H1 (cell line): ENCODE results near the gene ST3GAL3. TPM values are rescaled to one million over a fixed set of nuclear protein-coding genes. Genes with fewer than 3 reads are reported as not detected.
A peak's percentile ranks its signal among the peaks of the same experiment; 100 is the strongest.

Experiments
- BACH1 ChIP-seq: IDR thresholded peaks from 2 replicates; pipeline ENCODE4 v1.6.1; 2012; ENCODE audit warnings: low read length, improper control_type of control experiment
- BCL11A ChIP-seq, 2 experiments: IDR thresholded peaks; one replicate each; pipeline ENCODE4 v1.6.1; 2011; ENCODE audit warnings: low read depth in 2 of 2, low read length in 2 of 2, mild to moderate bottlenecking in 2 of 2
- CBX5 ChIP-seq: fragments of 300-800, 300-1000 bp; sonication (generic); IDR thresholded peaks from 2 replicates; pipeline ENCODE4 v1.7.1; 2016; ENCODE audit warnings: antibody characterized with exemption, low read length, low read depth
- CTBP2 ChIP-seq: IDR thresholded peaks from 2 replicates; pipeline ENCODE4 v1.7.0; 2011; ENCODE audit warnings: borderline replicate concordance, mild to moderate bottlenecking, moderate library complexity, mixed read lengths, low read length; ENCODE audit not compliant: insufficient read depth, insufficient read length
- EP300 ChIP-seq, 2 experiments: IDR thresholded peaks; 1 replicate in 1 of 2; 2 replicates in 1 of 2; pipeline ENCODE4 v1.6.1; 2011 to 2012; ENCODE audit warnings: low read depth in 2 of 2, low read length in 2 of 2, mild to moderate bottlenecking in 2 of 2, borderline replicate concordance in 1 of 2, inconsistent platforms in 1 of 2, moderate library complexity in 1 of 2
- FOSL1 ChIP-seq: IDR thresholded peaks from 2 replicates; pipeline ENCODE4 v1.6.1; 2011; ENCODE audit warnings: mild to moderate bottlenecking, low read depth, low read length, moderate library complexity; ENCODE audit not compliant: insufficient read depth
- GABPA ChIP-seq: IDR thresholded peaks from 2 replicates; pipeline ENCODE4 v1.6.1; 2011; ENCODE audit warnings: mild to moderate bottlenecking, low read length, moderate library complexity, borderline replicate concordance; ENCODE audit not compliant: insufficient read depth
- HDAC6 ChIP-seq: IDR thresholded peaks from one replicate; pipeline ENCODE4 v1.7.1; 2012; ENCODE audit warnings: low read depth, mild to moderate bottlenecking, inconsistent platforms, low read length, moderate library complexity
- JUN ChIP-seq: IDR thresholded peaks from 2 replicates; pipeline ENCODE4 v1.6.1; 2011; ENCODE audit warnings: low read depth, mild to moderate bottlenecking, improper control_type of control experiment, low read length
- NANOG ChIP-seq: IDR thresholded peaks from 2 replicates; pipeline ENCODE4 v1.6.1; 2011; ENCODE audit warnings: low read length, low read depth, mild to moderate bottlenecking, inconsistent platforms; ENCODE audit not compliant: insufficient read depth, poor library complexity, severe bottlenecking
- PHF8 ChIP-seq: fragments of 200-600 bp; sonication (generic); conservative IDR thresholded peaks from 2 replicates; pipeline ENCODE4 v1.7.1; 2012; ENCODE audit warnings: low read depth, mild to moderate bottlenecking, inconsistent platforms, low read length, moderate library complexity
- POLR2A ChIP-seq, 2 experiments: IDR thresholded peaks; 1 replicate in 1 of 2; 2 replicates in 1 of 2; pipeline ENCODE4 v1.6.1; 2011; ENCODE audit warnings: low read depth in 2 of 2, low read length in 2 of 2, mild to moderate bottlenecking in 2 of 2; ENCODE audit errors: control extremely low read depth in 1 of 2
- RFX5 ChIP-seq: IDR thresholded peaks from 2 replicates; pipeline ENCODE4 v1.6.1; 2011; ENCODE audit warnings: low read depth, low read length, improper control_type of control experiment, borderline replicate concordance
- RNF2 ChIP-seq: fragments of 200-900, 300-1000 bp; sonication (generic); IDR thresholded peaks from 2 replicates; pipeline ENCODE4 v1.7.1; 2016; ENCODE audit warnings: borderline replicate concordance, low read depth, mild to moderate bottlenecking, antibody characterized with exemption, low read length; ENCODE audit not compliant: poor library complexity, severe bottlenecking; ENCODE audit errors: missing control alignments
- SAP30 ChIP-seq: fragments of 300-600 bp; sonication (generic); IDR thresholded peaks from 2 replicates; pipeline ENCODE4 v1.7.1; 2012; ENCODE audit warnings: low read length, moderate library complexity, mild to moderate bottlenecking, inconsistent platforms; ENCODE audit not compliant: insufficient read depth, insufficient replicate concordance
- SIX5 ChIP-seq: IDR thresholded peaks from 2 replicates; pipeline ENCODE4 v1.6.1; 2011; ENCODE audit warnings: mild to moderate bottlenecking, low read depth, low read length
- SP2 ChIP-seq: IDR thresholded peaks from 2 replicates; pipeline ENCODE4 v1.6.1; 2012; ENCODE audit warnings: mild to moderate bottlenecking, low read length, inconsistent platforms
- SRF ChIP-seq: IDR thresholded peaks from 2 replicates; pipeline ENCODE4 v1.6.1; 2011; ENCODE audit warnings: mild to moderate bottlenecking, low read depth, low read length, moderate library complexity
- SUZ12 ChIP-seq: fragments of 200-600 bp; sonication (generic); IDR thresholded peaks from 2 replicates; pipeline ENCODE4 v1.6.1; 2012; ENCODE audit warnings: mild to moderate bottlenecking, inconsistent platforms, low read length, moderate library complexity, mixed read lengths
- TAF1 ChIP-seq: IDR thresholded peaks from 2 replicates; pipeline ENCODE4 v1.6.1; 2011; ENCODE audit warnings: mild to moderate bottlenecking, low read depth, low read length
- TBP ChIP-seq: IDR thresholded peaks from 2 replicates; pipeline ENCODE4 v1.6.1; 2011; ENCODE audit warnings: low read depth, low read length, improper control_type of control experiment
- polyA plus RNA-seq, 7 experiments: library from polyadenylated mRNA; depleted of rRNA in 3 of 7; stranded (reverse) in 5 of 7; unstranded in 2 of 7; fragments of >200 nt in 5 of 7; fragments of 200-250 nt in 2 of 7; gene quantifications; 1 replicate in 5 of 7; 2 replicates in 1 of 7; 4 replicates in 1 of 7; pipeline versions ENCODE4 v1.2.1 to v1.2.3, GENCODE V29; 2011 to 2013; ENCODE audit warnings: missing spikeins in 2 of 7, mixed read lengths in 2 of 7
- total RNA-seq: library from RNA; stranded (reverse); fragmentation: NEBNext Ultra II Directional; extraction: Animal tissue kit (Norgen Biotek cat#: 25700); gene quantifications from 2 replicates; pipeline ENCODE4 v1.2.1, GENCODE V29; 2021
- TF ChIP-seq, protein P1 (sequence below): IDR thresholded peaks from 2 replicates; pipeline ENCODE4 v1.6.1; 2012; ENCODE audit warnings: inconsistent platforms
- TF ChIP-seq, protein P2 (sequence below): IDR thresholded peaks from 2 replicates; pipeline ENCODE4 v1.6.1; 2011; ENCODE audit warnings: low read length, improper control_type of control experiment
- TF ChIP-seq, protein P3 (sequence below): IDR thresholded peaks from 2 replicates; pipeline ENCODE4 v1.6.1; 2011; ENCODE audit warnings: low read depth, mild to moderate bottlenecking, low read length; ENCODE audit not compliant: insufficient read depth

ST3GAL3 gene
- total and polyA plus RNA-seq, 2 of the 8 experiments (the other 6 are each of a cell fraction or from before 2014, with no cell fraction given) = 6.8 to 7.0 TPM

DNA sequence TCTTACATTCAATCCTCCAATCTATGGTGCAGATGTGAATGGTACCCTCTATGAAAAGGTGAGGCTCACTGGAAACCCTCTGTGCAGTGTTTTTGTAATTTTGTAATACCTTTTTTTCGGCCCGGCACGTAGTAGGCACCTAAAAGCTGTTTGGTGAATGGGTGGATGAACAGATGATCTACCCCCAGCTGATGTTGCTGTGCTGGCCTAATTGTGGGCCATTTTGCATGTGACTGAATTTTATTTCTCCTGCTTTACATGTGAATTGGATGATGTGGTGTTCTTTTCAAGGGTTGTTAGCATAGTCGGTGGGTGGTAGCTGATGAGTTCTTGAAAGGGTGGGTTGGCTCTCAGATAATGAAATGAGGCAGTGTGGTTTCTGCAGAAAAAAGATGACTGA is 47.0 kb upstream of the ST3GAL3 start (continued):
- TF ChIP-seq, protein P1, sequence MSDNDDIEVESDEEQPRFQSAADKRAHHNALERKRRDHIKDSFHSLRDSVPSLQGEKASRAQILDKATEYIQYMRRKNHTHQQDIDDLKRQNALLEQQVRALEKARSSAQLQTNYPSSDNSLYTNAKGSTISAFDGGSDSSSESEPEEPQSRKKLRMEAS = 0 out of 2 replicates have a peak, but pooled peaks have one; percentile 33
- TF ChIP-seq RFX5 (no peak), CTBP2 (no peak), RNF2 (no peak), GABPA (no peak), JUN (no peak), PHF8 (no peak), EP300 (IDR thresholded peaks at IDR 0.05; ENCODE audit: borderline replicate concordance in 1 of 2, low read depth in 2 of 2, low read length in 2 of 2) (peak in 1 of 2 experiments; percentile 84; a peak in 1 of 3 replicates), TBP (no peak), FOSL1 (no peak), NANOG (peak; percentile 99), HDAC6 (no peak), SIX5 (no peak), TAF1 (no peak), SAP30 (no peak), BACH1 (no peak), SUZ12 (no peak), BCL11A (IDR thresholded peaks at IDR 0.05; ENCODE audit: low read depth in 2 of 2, low read length in 2 of 2) (peak; percentile 15 to 86), SRF (no peak), CBX5 (no peak), POLR2A (IDR thresholded peaks at IDR 0.05; ENCODE audit: control extremely low read depth in 1 of 2, low read depth in 2 of 2, low read length in 2 of 2) (no peak), SP2 (no peak)
- TF ChIP-seq, protein P2, sequence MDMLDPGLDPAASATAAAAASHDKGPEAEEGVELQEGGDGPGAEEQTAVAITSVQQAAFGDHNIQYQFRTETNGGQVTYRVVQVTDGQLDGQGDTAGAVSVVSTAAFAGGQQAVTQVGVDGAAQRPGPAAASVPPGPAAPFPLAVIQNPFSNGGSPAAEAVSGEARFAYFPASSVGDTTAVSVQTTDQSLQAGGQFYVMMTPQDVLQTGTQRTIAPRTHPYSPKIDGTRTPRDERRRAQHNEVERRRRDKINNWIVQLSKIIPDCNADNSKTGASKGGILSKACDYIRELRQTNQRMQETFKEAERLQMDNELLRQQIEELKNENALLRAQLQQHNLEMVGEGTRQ = no peak
- TF ChIP-seq, protein P3, sequence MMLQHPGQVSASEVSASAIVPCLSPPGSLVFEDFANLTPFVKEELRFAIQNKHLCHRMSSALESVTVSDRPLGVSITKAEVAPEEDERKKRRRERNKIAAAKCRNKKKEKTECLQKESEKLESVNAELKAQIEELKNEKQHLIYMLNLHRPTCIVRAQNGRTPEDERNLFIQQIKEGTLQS = no peak
